ENCODE data around the gene UBE2L3.

GRCh38 chr22:21589396-21589795, 21.9 kb downstream of the UBE2L3 start:
- TF ChIP-seq POLR2AphosphoS5 (IDR thresholded peaks at IDR 0.05; ENCODE audit: low read depth, low read length) (no peak), CTCF (IDR thresholded peaks at IDR 0.05) (no peak), MXI1 (IDR thresholded peaks at IDR 0.05; ENCODE audit: low read depth, low read length) (no peak), FOSL2 (IDR thresholded peaks at IDR 0.05; ENCODE audit: borderline replicate concordance, low read depth) (no peak)
